GM12891 (cell line): Measurements from ENCODE around the gene TIPARP.
"Not testable (repeated sequence)": the region's sequence is repeated elsewhere in the genome, so short reads cannot be mapped to it uniquely, and the experiment has no call there.

Experiments
- PAX5 ChIP-seq: IDR thresholded peaks from 2 replicates; pipeline ENCODE4 v1.6.1; 2011; ENCODE audit warnings: low read length, moderate library complexity, mild to moderate bottlenecking; ENCODE audit not compliant: insufficient read depth, severe bottlenecking
- POLR2A ChIP-seq: IDR thresholded peaks from 2 replicates; pipeline ENCODE4 v1.6.1; 2011; ENCODE audit warnings: low read depth, low read length, control low read depth
- POLR2AphosphoS5 ChIP-seq: IDR thresholded peaks from 2 replicates; pipeline ENCODE4 v1.6.1; 2011; ENCODE audit warnings: low read depth, low read length, control low read depth
- POU2F2 ChIP-seq: IDR thresholded peaks from 2 replicates; pipeline ENCODE4 v1.6.1; 2011; ENCODE audit warnings: low read depth, mild to moderate bottlenecking, control low read depth, low read length, moderate library complexity
- SPI1 ChIP-seq: IDR thresholded peaks from 2 replicates; pipeline ENCODE4 v1.6.1; 2011; ENCODE audit warnings: low read depth, low read length, control low read depth
- TAF1 ChIP-seq: IDR thresholded peaks from 2 replicates; pipeline ENCODE4 v1.6.1; 2011; ENCODE audit warnings: low read depth, low read length, control low read depth

DNA sequence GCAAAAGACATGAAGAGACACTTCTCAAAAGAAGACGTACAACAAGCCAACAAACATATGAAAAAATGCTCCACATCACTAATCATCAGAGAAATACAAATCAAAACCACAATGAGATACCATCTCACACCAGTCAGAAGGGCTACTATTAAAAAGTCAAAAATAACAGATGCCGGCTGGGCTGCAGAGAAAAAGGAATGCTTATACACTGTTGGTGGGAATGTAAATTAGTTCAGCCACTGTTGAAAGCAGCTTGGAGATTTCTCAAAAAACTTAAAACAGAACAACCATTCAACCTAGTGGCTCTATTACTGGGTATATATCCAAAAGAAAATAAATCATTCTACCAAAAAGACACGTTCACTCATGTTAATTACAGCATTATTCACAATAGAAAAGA lies 60.3 kb downstream of the TIPARP start:
- TF ChIP-seq POLR2AphosphoS5, TAF1, POLR2A, PAX5, POU2F2, SPI1: not testable (repeated sequence)
